RWPE2 (cell line): Measurements from ENCODE around the gene ZNF468.
A peak's percentile ranks its signal among the peaks of the same experiment; 100 is the strongest.
"Not testable (repeated sequence)": the region's sequence is repeated elsewhere in the genome, so short reads cannot be mapped to it uniquely, and the experiment has no call there.

Experiments used
- ATAC-seq: fragments of 200-7000 bp; cut with Tn5 transposase; 3 replicates; pipeline ENCODE4 v1.9.1; 2021; ENCODE audit warnings: low read depth
- DNase-seq: peaks from one replicate; pipeline ENCODE4 v3.0.0-alpha.2; 2020; ENCODE audit warnings: low spot score
- H3K27ac ChIP-seq: fragments of 450-650 bp; 2 replicates; pipeline ENCODE4 v1.5.1; 2017; ENCODE audit warnings: mild to moderate bottlenecking; ENCODE audit not compliant: poor library complexity, severe bottlenecking
- H3K27me3 ChIP-seq: fragments of 250-450 bp; sonication (Bioruptor Pico); 2 replicates; pipeline ENCODE4 v1.5.1; 2021; ENCODE audit warnings: mild to moderate bottlenecking, moderate library complexity; ENCODE audit not compliant: insufficient read depth, poor library complexity, severe bottlenecking
- H3K36me3 ChIP-seq: fragments of 250-450 bp; sonication (Bioruptor Pico); 2 replicates; pipeline ENCODE4 v1.5.1; 2020; ENCODE audit warnings: low read depth, mild to moderate bottlenecking, moderate library complexity
- H3K4me1 ChIP-seq: fragments of 250-450 bp; sonication (Bioruptor Pico); 2 replicates; pipeline ENCODE4 v1.5.1; 2021; ENCODE audit warnings: mild to moderate bottlenecking, moderate library complexity; ENCODE audit not compliant: insufficient read depth, poor library complexity, severe bottlenecking
- H3K4me3 ChIP-seq: fragments of 250-450 bp; sonication (Bioruptor Pico); 2 replicates; pipeline ENCODE4 v1.5.1; 2021; ENCODE audit warnings: mild to moderate bottlenecking, moderate library complexity; ENCODE audit not compliant: severe bottlenecking
- H3K9me3 ChIP-seq: fragments of 250-450 bp; sonication (Bioruptor Pico); 2 replicates; pipeline ENCODE4 v1.5.1; 2021; ENCODE audit warnings: mild to moderate bottlenecking, moderate library complexity; ENCODE audit not compliant: severe bottlenecking
- CTCF ChIP-seq: fragments of 450-650 bp; IDR thresholded peaks from one replicate; pipeline ENCODE4 v1.5.1; 2017; ENCODE audit warnings: mild to moderate bottlenecking, moderate library complexity; ENCODE audit not compliant: poor library complexity, severe bottlenecking

The ZNF468 gene

GRCh38 chr19:52871466-52871865 is 14.0 kb upstream of the ZNF468 start:
- no peak for TF ChIP-seq CTCF
- Histone ChIP-seq H3K27me3 (no peaks in the 10 kb centered on the region), H3K9me3 (no peaks in the 10 kb centered on the region), H3K4me3 (no peak overlapping the region), H3K4me1 (no peaks in the 10 kb centered on the region), H3K27ac (no peak overlapping the region), H3K36me3 (no peaks in the 10 kb centered on the region)
- ATAC-seq (no peak), DNase-seq (no peak)

GRCh38 chr19:52868031-52868430 is 10.6 kb upstream of the ZNF468 start:
- not testable (repeated sequence) for H3K4me1 ChIP-seq, ATAC-seq, H3K9me3 ChIP-seq, H3K27me3 ChIP-seq, DNase-seq, H3K4me3 ChIP-seq, H3K27ac ChIP-seq, H3K36me3 ChIP-seq

- H3K36me3 ChIP-seq: peaks cover 23% of the 10 kb centered on the region
- DNase-seq, H3K27me3 ChIP-seq, H3K9me3 ChIP-seq, H3K4me1 ChIP-seq: not testable (repeated sequence)
- peak overlapping the region; percentile 56 for H3K27ac ChIP-seq
- peak overlapping the region; percentile 47 for H3K4me3 ChIP-seq
- ATAC-seq: peak; percentile 9
Measured at GRCh38 chr19:52856540-52857377, 660 bp downstream of the ZNF468 start.

- H3K4me1 ChIP-seq, H3K4me3 ChIP-seq, H3K9me3 ChIP-seq, H3K27ac ChIP-seq, H3K27me3 ChIP-seq, ATAC-seq, DNase-seq: not testable (repeated sequence)
- peaks cover 85% of the 10 kb centered on the region for H3K36me3 ChIP-seq
Measured at GRCh38 chr19:52847352-52847751, 10.1 kb downstream of the ZNF468 start.

- not testable (repeated sequence) for H3K4me3 ChIP-seq, H3K27ac ChIP-seq, DNase-seq, H3K27me3 ChIP-seq, ATAC-seq, H3K4me1 ChIP-seq
- H3K36me3 ChIP-seq: peaks cover 70% of the 10 kb centered on the region
- H3K9me3 ChIP-seq: peaks cover 29% of the 10 kb centered on the region
Measured at GRCh38 chr19:52840825-52841465, 16.5 kb downstream of the ZNF468 start.

GRCh38 chr19:52834289-52834688 is 23.1 kb downstream of the ZNF468 start:
- ATAC-seq, H3K27ac ChIP-seq, H3K4me3 ChIP-seq: not testable (repeated sequence)

GRCh38 chr19:52833541-52833940 is 23.9 kb downstream of the ZNF468 start:
- not testable (repeated sequence) for DNase-seq, H3K4me1 ChIP-seq, ATAC-seq, H3K27ac ChIP-seq, H3K36me3 ChIP-seq, H3K27me3 ChIP-seq, H3K4me3 ChIP-seq, H3K9me3 ChIP-seq

More at GRCh38 chr19:52834289-52834688, 23.1 kb downstream of the ZNF468 start:
- not testable (repeated sequence) for H3K4me1 ChIP-seq, DNase-seq, H3K36me3 ChIP-seq, H3K27me3 ChIP-seq
- peaks cover 14% of the 10 kb centered on the region for H3K9me3 ChIP-seq

GRCh38 chr19:52829866-52830265 is 27.6 kb downstream of the ZNF468 start:
- H3K4me3 ChIP-seq, DNase-seq, ATAC-seq, H3K27ac ChIP-seq, H3K9me3 ChIP-seq, H3K27me3 ChIP-seq, H3K36me3 ChIP-seq, H3K4me1 ChIP-seq: not testable (repeated sequence)
